Measurements from ENCODE around the gene PTGIS.

The PTGIS gene

GRCh38 chr20:49529470-49529869 is 38.5 kb downstream of the PTGIS start:
- DNase-seq (ENCODE audit: low read depth) = no peak

GRCh38 chr20:49526568-49526967 is 41.4 kb downstream of the PTGIS start:
- no peak for DNase-seq (ENCODE audit: low read depth)

- DNase-seq (ENCODE audit: low read depth) = no peak
Observed at GRCh38 chr20:49526056-49526455, 41.9 kb downstream of the PTGIS start.

GRCh38 chr20:49523767-49524360 is 44.1 kb downstream of the PTGIS start:
- no peak for DNase-seq (ENCODE audit: low read depth)

GRCh38 chr20:49521356-49521755 is 46.6 kb downstream of the PTGIS start:
- DNase-seq (ENCODE audit: low read depth) = no peak

GRCh38 chr20:49519777-49520359 is 48.1 kb downstream of the PTGIS start:
- DNase-seq (ENCODE audit: low read depth) = no peak

GRCh38 chr20:49519212-49519712 is 48.7 kb downstream of the PTGIS start:
- no peak for DNase-seq (ENCODE audit: low read depth)

GRCh38 chr20:49518576-49518975 is 49.4 kb downstream of the PTGIS start:
- no peak for DNase-seq (ENCODE audit: low read depth)

- DNase-seq (ENCODE audit: low read depth) = no peak
Observed at GRCh38 chr20:49517805-49518100, 50.2 kb downstream of the PTGIS start.

- no peak for DNase-seq (ENCODE audit: low read depth)
Observed at GRCh38 chr20:49516916-49517804, 50.8 kb downstream of the PTGIS start.

GRCh38 chr20:49515586-49515985 is 52.4 kb downstream of the PTGIS start:
- DNase-seq (ENCODE audit: low read depth) = no peak

- DNase-seq (ENCODE audit: low read depth) = no peak
Observed at GRCh38 chr20:49513517-49513916, 54.4 kb downstream of the PTGIS start.

GRCh38 chr20:49513009-49513408 is 54.9 kb downstream of the PTGIS start:
- DNase-seq (ENCODE audit: low read depth) = no peak

GRCh38 chr20:49511788-49512525 is 56.0 kb downstream of the PTGIS start:
- no peak for DNase-seq (ENCODE audit: low read depth)

- no peak for DNase-seq (ENCODE audit: low read depth)
Observed at GRCh38 chr20:49510562-49511122, 57.3 kb downstream of the PTGIS start.

- no peak for DNase-seq (ENCODE audit: low read depth)
Observed at GRCh38 chr20:49508435-49509199, 59.3 kb downstream of the PTGIS start.

GRCh38 chr20:49507741-49508434 is 60.0 kb downstream of the PTGIS start:
- DNase-seq (ENCODE audit: low read depth) = no peak

GRCh38 chr20:49505518-49505917 is 62.4 kb downstream of the PTGIS start:
- DNase-seq (ENCODE audit: low read depth) = no peak

- DNase-seq (ENCODE audit: low read depth) = no peak
Observed at GRCh38 chr20:49503176-49503575, 64.8 kb downstream of the PTGIS start.

GRCh38 chr20:49501917-49502316 is 66.0 kb downstream of the PTGIS start:
- DNase-seq (ENCODE audit: low read depth) = no peak

GRCh38 chr20:49497398-49497669 is 70.6 kb downstream of the PTGIS start:
- no peak for DNase-seq (ENCODE audit: low read depth)

Data from stimulated activated CD8-positive, alpha-beta memory T cell treated with anti-CD3 and anti-CD28 coated beads, Interleukin-4, amount 100 ng/mL, for 24 hours (primary cell).